NCI-H82 treated with DMSO at 0.1 percent for 48 hours (cell line): ENCODE measurements around the gene LRCH1.

Experiments
- DNase-seq: peaks from one replicate; lab custom pipeline; 2025; ENCODE audit not compliant: unreplicated experiment; lab: John Stamatoyannopoulos, UW

Gene LRCH1

GRCh38 chr13:46612267-46612666 is 59.3 kb downstream of the LRCH1 start:
- no peak for DNase-seq

DNA sequence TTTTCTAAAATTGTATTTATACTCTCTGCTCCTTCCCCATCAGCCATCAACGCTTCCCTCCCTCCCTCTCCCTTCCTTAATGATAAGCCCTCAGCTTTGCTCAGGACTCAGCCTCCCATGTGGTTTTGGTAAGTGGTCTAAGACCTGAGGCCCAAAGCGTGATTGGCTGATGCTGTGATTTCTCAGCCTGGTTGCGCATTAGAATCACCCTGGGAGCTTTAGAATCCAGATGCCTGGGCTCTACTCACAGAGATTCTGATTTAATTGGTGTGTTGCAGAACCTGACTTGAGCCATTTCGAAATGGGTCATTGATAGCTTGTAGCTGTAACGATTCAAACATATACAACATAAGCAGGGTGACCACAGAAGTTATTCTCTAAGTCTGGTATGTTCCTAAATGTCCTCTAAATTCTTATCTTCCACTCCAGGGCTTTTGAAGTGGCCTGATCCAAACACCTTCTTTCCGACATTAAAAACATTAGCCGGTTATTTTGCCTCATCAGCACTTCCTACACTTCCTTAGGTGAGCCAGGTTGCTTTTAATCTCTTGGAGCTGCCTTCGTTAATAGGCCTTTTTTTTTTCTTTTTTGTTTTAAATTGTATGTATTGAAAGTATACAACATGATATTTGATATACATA is 60.6 kb downstream of the LRCH1 start:
- DNase-seq: peak; percentile 34

DNA sequence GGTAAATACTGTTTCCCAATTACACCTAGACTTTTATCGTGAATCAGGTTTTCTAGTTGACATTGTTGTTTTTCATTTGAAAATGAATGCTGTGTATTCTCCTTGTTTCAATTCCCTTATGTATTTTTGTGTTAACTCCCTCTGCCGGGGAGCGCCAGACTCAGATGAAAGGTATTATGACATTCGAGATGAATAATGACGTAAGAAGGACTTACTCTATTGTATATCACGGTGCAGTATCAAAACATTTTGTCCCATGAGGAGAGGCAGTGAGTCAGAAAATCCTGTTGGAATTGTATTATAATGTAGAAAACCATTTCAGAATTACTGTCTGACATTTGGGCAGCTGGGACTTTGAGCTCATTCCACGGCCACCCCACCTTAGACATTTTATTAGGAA is 61.6 kb downstream of the LRCH1 start:
- no peak for DNase-seq

- DNase-seq: no peak
Observed at GRCh38 chr13:46615888-46616531, 63.0 kb downstream of the LRCH1 start.

- DNase-seq: no peak
Observed at GRCh38 chr13:46617229-46617721, 64.3 kb downstream of the LRCH1 start.

- DNase-seq: no peak
Observed at GRCh38 chr13:46617885-46618284, 64.9 kb downstream of the LRCH1 start.

GRCh38 chr13:46618694-46619254 is 65.8 kb downstream of the LRCH1 start:
- DNase-seq: no peak

- no peak for DNase-seq
Observed at GRCh38 chr13:46620029-46620428, 67.1 kb downstream of the LRCH1 start.

GRCh38 chr13:46620471-46620870 is 67.5 kb downstream of the LRCH1 start:
- no peak for DNase-seq

DNA sequence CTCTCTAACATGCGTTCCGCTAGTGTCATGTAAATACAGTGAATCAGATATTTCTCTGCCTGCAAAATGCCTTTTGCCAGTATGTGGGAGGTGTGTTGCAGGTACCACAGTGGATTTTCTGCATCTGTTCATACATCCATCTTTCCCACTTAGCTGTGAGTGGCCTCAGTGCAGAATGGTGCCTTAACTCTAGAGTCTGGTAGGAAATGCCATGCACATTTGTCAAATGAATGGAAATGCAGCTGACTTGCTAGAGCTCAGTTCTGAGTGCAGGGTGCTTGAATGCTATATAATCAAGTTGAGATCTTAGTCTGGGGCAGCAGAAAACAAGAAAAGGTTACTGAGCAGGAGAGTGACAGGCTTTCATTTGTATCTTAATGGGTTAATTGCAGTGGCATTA is 68.2 kb downstream of the LRCH1 start:
- DNase-seq: peak; percentile 55

DNA sequence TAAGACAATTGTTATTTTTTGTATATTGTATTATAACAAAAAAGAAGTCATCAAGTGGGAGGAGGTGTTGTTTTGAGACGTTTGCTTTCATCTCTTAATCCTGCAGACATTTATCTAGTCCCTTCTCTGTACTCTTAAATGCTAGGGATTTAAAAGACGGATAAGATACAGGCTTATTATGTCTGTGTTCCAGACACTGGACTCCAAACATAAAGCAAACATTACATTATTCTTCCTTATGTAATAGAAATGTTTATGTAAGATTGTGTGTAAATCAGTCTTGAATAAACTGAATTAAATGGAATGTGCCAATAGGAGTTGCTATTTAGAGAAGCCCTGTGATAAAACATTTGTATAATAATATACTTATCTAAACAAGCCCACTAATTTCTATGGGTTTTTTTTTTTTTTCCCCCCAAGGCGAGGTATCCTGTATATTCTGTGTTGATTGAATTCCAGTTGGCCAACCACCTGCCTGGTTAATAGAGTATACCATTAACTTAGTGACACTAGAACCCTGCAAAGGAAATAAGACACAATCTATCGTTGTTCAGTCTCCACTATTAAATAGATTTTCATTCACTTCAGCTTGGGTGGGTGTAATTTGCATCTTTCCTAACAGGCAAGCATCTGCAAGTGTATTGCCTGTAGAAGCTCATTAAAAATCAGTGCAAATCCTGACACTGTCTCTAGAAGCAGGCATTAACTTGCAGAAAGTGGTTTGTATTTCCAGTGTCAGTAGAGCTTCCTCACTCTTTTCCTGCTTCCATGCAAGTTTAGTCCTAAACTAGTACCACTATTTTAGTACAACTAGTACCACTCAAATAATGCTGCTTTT is 69.0 kb downstream of the LRCH1 start:
- DNase-seq: peak; percentile 77

DNA sequence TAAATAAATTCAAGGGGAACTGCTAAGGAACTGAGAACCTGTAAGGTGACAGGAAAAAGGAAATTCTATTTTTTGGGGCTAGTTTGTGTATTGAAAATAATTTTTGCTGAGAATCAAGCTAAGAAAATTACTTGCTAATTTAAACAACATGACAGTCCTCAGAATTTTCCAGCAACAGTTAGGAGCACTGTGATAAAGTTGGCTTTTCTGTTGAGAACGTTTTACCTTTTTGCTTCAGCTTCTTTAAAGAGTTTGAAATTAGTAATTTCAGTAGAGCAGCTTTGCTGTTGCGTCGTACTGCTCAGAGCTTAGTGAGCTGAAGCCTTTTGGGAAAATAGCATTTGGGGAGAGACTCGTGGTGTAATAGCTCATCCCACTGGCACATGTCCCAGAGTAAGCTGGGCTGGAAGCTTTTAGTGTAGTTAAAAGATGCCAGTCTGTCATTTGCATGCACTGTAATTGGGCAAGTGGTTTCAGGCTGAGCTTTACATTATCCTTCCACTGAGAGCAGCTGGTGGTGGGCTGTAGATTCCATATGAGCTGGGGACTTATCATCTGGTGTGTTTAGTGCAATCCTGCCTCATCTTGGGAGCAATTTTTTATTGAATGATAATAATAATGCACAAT is 69.8 kb downstream of the LRCH1 start:
- peak; percentile 99 for DNase-seq

GRCh38 chr13:46624353-46624752 is 71.4 kb downstream of the LRCH1 start:
- DNase-seq: no peak

DNA sequence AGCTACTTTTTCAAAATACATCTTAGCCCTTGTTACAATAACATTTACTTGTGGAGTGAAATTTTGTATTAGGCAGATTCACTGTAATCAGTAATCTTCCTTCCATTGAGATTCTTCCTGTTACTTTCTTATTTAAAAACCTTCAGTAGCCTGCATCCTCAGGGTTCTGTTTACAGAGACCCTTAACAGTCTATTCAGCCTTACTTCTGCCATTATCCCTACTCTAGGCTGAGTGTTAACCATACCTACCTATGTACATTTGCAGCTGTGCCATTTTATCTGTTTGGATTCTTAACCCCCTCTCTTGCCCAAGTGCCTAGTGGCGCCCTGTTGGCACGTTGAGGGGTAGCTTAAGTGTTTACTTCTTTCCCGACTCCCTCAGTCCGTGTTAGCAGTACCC is 71.9 kb downstream of the LRCH1 start:
- no peak for DNase-seq

DNA sequence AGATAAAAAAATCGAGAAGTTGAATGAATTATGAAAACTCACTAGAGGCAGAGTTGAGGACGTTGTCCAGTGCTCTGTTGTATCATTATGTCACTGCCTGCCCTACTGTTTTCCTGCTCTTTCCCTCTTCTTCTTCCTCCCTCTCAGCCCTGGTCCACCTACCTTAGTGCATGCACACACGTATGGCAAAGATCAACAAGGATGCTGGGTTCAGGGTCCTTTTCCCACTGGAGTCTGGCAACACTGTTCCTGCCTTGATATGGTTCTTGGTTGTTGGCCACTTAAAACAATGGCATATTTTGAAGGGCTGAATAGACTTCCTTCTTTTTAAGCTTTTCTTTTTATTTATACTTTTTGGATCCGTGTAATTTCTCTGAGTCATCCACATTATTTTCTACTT is 74.5 kb downstream of the LRCH1 start:
- no peak for DNase-seq

- DNase-seq: no peak
Observed at GRCh38 chr13:46628622-46629365, 75.8 kb downstream of the LRCH1 start.

- peak; percentile 96 for DNase-seq
Observed at GRCh38 chr13:46629811-46630413, 76.9 kb downstream of the LRCH1 start.

DNA sequence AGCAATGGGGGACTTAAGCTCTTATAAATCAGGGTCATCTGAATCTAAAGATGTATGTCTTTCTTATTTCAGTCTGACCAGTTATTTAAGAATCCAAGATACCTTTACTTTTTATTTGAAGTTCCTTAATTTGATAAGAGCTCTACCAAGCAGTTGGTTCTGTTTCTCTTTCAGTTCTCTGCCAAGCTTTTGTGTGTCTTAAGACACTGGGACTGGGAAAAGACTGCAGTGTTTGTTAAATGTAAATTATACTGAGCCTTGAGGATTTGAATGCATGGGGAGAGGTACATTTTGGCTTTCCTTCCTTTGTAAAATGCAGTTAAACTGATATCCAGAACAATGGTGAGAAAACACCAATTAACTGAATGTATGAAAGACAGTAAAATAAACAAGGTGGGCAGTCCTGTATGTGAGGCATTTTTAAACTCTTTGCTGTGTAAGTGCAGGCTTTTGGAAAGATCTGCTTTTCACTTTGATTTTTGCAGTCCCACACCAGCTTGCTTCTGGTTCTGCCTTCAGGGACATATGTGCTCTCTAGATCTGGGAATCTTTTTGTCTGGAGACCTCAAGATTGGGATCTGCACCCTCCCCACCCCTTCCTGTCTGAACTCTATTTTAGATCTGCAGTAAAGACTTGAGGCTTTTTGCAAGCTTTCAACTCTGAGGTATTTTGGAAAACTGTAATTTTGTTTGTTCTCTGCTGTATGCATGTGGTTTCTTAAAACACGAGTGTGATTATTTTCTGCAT is 77.6 kb downstream of the LRCH1 start:
- peak; percentile 57 for DNase-seq

- DNase-seq: no peak
Observed at GRCh38 chr13:46631179-46631542, 78.2 kb downstream of the LRCH1 start.
